Measurements from ENCODE around the gene RFPL4AL1.
"Not testable (repeated sequence)": the region's sequence is repeated elsewhere in the genome, so short reads cannot be mapped to it uniquely, and the experiment has no call there.

GRCh38 chr19:55730378-55730777 lies 38.5 kb upstream of the RFPL4AL1 start:
- TF ChIP-seq POLR2A, CTCF (IDR thresholded peaks at IDR 0.05): not testable (repeated sequence)

Measured in breast epithelium (tissue), 3 donors.